HG03159 (cell line): ENCODE results near the gene SLC36A1.
A peak's percentile ranks its signal among the peaks of the same experiment; 100 is the strongest.
"Not testable (repeated sequence)": the region's sequence is repeated elsewhere in the genome, so short reads cannot be mapped to it uniquely, and the experiment has no call there.

Experiments used
- ATAC-seq: cut with Tn5 transposase; IDR thresholded peaks from one replicate; pipeline ENCODE4 v1.9.1; 2021; ENCODE audit warnings: mild to moderate bottlenecking, moderate library complexity; ENCODE audit not compliant: unreplicated experiment

Gene SLC36A1

DNA sequence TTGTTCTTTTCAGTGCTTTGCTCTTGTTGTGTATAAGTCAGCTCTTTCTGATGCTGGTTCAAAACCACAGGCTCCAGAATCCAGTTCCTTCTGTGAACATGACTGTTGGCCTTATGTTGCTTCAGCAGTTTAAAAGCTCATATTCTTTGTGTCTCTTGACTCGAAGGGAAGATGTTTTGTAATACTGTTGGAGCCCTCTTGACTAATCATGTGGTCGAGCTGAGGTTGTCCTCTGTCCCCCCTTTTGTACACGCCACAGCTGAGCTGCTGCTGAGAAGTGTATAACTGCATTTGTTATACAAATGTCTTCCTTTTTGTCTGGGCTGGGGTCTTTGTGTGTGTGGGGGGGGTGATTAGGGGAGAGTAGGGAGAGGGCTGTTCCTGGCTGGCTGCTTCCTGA is 35.8 kb downstream of the SLC36A1 start:
- no peak for ATAC-seq

DNA sequence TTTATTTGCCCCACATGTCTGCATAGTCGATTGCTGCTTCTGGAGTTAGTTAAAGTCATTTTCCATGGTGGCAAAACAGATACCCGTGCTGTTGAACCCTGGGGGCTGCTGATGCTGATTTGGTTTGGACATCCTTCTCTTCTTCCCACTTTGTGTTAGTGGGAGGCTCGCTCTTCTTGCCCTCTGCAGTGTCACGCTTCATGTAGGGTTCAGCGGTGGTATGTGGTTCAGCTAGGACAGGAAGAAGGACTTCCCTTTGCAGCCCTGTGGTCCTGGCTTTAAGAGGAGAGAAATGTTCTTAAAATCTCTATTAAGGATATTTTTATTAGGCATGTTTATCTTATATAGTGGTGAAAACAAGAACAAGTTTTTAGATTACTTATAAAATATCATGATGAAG is 36.2 kb downstream of the SLC36A1 start:
- ATAC-seq = no peak

DNA sequence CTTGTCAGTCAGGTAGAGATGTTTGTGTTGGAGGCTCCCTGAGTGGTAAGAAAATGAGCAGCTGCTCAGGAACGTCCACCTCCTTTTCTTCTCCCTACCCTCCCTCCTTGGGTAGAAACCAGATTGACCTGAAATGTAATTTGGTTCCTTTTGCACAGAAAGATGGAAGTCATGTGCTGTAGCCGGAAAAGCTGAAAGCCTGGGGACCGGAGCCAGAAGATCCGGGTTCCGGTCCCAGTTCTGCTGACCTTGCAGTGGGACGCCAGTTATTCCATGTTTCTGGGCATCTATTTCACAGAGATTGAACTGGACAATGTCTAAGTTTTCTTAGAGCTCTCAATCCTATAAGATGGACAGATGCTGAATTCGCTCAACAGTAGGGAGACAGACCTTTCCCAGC is 40.1 kb downstream of the SLC36A1 start:
- ATAC-seq = no peak

DNA sequence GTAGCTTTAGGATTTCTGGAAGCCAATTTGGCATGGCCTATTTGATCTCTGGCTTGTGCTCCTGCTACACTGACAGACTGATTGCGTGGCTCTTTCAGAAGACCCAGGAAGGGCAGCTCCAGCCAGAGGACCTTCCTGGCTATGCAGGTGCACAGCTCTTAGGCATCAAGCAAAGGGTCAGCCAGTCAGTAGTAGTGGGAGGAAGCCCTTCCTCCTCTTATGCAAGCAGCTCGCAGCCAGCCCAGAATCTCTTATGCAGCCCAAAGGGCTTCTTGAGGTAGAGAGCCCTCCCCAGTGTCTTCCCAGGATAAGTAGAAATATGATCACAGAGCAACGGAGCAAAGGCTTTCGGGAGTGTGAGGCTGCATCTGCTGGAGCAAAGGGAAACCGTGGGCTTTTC is 43.2 kb downstream of the SLC36A1 start:
- no peak for ATAC-seq

DNA sequence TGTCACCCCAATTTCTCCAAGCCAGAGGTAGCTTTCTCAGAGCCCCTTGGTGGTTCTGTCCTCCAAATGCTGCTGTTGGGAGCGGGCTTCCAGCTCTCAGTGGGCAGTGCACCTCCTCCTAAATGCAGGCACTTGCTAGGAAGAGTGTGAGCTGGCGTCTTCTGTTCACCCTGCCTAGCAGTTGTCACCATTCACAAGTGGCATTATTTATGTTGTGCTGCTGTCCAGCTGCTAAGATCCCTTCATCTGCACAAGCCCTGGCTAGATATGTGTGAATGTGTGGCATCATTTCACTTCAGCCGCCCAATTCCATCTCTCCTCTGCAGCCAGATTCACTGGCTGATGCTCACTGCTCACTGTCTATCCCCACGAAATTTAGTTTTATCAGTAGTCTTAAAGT is 43.7 kb downstream of the SLC36A1 start:
- no peak for ATAC-seq

DNA sequence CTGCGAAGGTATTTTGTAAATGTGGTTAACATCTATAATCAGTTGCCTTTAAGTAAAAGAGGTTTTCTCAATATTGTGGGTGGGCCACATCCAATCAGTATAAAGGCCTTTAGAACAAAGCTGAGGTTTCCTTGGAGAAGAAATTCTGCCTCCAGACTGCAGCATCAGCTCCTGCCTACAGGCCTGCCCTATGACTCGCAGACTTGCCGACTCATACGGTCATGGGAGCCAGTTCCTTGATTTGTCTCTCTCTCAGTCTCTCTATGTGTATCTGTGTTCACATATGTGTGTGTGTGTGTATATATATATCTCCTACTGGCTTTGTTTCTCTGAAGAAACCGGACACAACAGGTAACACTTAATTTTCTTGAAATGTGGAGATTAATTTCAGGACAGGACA is 45.3 kb downstream of the SLC36A1 start:
- no peak for ATAC-seq

DNA sequence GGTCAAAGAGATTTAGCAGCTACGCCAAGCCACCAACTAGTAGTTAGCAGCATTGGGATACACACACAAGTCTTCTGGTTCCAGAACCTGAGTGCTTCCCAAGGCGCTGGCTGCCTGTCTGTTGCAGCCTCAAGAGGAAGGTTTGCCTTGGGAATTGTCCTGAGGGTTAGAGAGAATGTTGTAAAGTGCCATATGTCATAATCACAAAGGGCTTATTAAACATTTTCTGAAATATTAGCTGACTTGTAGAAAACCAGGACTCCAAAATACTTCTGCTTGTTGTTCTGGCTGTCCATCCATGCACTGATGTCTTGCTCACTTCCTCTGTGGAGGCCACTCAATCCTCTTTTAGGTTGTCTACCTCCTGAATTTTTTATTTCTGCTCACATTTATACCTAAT is 46.3 kb downstream of the SLC36A1 start:
- ATAC-seq = no peak

DNA sequence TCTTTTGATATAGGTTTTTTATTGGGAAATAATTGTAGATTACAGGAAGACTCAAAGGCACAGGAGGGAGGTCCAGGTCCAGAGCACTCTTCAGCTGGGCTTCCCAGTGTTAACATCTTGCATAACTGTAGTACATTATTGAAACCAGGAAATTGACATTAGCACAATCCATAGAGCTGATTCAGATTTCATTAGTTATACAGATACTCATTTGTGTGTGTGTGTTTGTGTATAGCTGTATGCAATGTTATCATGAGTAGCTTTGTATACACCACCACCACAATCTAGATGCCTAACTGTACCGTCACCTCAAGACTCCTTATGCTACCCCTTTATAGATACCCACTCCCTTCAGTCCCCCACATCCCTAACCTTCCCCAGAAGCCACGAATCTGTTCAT is 47.9 kb downstream of the SLC36A1 start:
- no peak for ATAC-seq

DNA sequence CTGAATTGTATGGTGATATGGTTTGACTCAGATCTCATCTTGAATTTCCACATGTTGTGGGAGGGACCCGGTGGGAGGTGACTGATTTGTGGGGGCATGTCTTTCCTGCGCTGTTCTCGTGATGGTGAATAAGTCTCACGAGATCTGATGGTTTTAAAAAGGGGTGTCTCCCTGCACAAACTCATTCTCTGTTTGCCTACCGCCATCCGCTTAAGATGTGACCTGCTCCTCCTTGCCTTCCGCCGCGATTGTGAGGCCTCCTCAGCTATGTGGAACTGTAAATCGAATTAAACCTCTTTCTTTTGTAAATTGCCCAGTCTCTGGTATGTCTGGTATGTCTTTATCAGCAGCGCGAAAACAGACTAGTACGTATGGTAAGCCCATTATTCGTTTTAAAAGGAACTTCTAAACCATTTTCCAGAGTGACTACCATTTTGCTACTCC is 48.7 kb downstream of the SLC36A1 start:
- ATAC-seq = no peak

DNA sequence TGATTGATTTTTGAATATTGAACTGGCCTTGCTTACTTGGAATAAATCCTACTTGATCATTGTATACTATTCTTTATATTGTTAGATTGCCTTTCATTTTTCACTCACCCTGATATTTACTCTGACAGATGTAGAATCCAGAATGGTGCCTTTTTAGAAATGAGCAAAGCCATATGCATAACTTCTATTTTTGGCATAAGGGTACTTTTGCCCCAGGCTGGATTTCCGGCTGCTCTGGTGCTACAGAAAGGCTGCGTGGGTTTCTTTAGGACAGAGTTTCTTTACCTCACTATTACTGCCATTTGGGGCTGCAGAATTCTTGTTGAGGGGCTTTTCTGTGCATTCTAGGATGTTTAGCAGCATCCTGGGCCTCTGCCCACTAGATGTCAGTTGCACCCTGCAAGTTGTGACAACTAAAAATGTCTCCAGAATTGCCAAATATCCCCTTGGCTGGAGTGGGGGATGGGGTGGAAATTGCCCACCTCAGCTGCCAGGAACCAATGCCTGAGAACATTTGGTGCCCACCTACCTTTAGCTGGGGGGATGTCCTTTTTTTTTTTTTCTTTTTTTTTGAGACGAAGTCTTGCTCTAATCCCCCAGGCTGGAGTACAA is 50.1 kb downstream of the SLC36A1 start:
- ATAC-seq = no peak

DNA sequence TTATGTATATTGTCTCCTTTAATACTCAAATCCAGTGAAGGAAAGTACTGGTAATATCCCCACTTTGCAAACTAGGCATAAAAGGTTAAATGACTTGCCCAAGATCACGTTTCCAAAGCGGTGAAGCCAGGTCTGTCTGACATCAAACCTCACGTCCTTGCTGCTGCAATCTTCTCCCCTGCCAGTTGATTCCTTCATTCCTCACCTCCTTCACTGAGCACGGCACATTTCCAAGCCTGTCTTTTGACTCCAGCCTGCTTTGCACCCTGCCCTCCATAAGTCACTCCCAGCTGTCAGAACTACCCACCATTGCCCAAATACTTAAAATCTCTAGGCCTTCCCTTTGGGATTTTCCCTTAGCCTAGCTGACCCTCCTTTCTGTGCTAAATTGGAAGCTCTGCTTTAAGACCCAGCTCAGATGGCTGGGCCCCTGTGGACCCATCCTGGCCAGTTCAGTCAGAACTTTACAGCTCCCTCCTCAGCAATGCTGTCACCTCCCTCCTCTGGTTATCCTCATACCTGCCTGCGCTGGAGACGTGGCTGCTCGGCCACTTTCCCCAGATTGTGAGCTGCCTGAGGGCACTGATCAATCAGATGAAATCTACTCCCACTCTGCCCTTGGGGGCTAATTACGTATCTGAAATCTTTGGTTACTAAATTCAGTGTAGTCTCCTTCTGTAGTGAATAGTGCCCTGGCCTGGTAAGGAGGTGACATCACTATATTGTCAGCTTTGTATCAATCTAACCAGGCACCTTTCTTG is 51.2 kb downstream of the SLC36A1 start:
- ATAC-seq = no peak

DNA sequence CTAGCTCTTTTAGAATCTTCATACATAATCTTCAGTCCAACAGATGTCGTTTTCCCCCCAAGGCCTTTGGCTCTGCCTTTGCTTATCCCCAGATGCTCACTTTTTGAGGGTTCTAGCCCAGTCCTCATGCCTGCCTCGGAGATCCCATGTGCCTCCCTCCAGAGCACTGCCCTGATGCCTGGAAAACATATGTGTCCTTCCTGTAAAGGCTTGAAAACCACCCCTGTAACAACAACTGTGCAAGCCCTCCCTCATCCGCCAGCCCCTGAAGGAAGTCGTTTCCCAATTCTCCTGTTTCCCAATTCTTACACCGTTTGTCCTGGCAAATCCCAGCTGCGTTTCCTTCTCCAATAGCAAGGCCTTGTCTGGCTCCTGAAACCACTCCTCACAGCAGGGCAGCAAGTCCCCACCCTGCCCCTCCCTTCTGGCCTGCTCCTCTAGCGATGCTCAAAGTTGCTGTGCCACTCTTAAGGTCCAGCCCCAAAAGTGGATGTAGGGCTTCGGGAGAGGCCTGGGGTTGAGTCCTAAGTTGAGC is 52.2 kb downstream of the SLC36A1 start:
- no peak for ATAC-seq

DNA sequence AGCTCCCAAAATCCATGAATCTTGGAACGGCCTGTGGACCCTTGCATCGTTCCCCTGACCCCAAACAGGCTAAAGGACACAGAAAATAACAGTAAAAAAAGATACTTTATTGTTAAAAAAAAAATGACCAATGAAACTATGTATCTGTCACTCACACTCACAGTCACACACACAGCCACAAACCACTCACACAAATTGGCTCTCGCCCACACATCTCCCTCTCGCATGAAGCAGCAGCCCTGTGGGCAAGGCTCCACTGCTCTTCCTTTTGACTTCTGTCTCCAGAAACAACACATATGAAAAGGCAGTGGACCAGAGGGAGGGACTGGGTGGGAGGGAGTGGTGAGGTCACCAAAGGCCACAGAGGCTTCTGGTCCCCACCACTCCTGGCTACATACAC is 56.6 kb downstream of the SLC36A1 start:
- ATAC-seq = no peak

DNA sequence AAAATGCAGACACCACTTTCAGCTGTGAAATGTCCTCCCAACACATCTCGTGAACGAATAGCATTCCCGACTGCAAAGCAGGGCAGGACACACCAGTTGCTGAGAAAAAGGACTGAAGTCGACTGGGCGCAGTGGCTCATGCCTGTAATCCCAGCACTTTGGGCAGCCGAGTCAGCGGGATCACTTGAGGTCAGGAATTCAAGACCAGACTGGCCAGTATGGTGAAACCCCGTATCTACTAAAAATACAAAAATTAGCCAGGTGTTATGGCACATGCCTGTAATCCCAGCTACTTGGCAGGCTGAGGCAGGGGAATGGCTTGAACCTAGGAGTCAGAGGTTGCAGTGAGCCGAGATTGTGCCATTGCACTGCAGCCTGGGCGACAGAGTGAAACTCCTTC is 60.9 kb downstream of the SLC36A1 start:
- ATAC-seq = not testable (repeated sequence)

DNA sequence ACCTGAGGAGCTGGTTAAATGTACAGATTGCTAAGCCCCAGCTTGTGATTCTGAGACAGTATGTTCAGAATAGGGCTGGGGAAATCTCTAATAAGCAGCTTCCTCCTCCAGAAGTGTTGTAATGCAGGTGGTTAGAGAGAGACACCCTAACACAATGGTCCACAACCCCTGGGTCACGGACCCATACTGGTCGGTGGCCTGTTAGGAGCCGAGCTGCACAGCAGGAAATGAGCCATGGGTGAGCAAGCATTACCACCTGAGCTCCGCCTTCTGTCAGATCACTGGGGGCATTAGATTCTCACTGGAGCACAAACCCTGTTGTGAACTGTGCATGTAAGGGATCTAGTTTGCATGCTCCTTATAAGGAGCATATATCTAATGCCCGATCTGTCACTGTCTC is 61.8 kb downstream of the SLC36A1 start:
- ATAC-seq = no peak

DNA sequence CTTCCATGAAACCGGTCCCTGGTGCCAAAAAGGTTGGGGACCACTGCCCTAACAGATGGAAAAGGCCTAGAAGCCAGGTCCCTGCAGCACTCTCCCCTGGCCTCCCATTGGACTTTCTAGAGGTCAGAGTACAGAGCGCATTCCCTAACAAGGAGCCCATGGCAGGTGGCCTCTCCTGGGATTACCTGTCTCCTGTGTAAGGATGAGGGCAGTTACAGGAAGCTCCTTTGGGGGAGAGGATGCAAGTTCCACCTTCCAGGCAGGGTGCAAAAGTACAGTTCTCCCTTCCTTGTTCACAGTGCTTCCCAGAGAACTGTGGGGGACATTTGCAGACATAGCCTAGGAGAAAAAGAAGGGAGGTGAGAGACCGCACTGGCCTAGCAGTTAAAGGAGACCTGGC is 62.4 kb downstream of the SLC36A1 start:
- no peak for ATAC-seq

DNA sequence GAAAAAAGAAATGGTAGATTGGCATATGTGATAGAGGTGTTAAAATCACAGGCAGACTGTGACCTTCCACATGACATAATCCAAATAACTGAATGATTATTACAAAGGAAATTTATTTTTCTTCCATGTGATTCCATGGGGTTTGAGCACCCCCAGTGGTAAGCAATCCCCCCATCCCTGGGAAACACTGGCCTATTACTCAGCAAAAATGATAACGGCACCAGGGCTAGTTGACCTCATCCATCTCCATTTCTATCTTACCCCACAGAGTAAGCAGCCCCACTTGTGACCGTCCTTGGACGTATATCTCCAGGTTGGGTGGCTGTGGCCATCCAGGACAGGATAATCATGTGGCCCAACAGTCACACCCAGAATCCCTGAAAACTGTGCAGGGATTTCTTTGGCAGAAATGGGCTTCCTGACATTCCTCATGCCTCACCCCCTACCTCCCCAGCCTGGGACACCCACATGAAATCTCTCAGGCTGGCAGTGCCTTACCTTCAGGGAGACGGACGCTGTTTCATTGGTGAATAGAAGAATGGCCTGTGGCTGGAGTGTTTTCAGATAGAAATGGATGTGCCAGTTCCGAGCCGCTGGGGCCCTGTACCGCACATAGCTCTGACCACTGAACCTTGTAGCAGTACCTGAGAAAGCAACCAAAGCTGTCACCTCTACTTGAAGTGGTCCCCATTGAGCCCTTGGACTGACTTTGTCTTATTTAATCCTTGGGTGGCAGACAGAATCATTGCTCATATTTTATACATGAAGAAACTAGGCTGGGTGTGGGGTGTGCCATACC is 69.9 kb downstream of the SLC36A1 start:
- ATAC-seq = no peak

DNA sequence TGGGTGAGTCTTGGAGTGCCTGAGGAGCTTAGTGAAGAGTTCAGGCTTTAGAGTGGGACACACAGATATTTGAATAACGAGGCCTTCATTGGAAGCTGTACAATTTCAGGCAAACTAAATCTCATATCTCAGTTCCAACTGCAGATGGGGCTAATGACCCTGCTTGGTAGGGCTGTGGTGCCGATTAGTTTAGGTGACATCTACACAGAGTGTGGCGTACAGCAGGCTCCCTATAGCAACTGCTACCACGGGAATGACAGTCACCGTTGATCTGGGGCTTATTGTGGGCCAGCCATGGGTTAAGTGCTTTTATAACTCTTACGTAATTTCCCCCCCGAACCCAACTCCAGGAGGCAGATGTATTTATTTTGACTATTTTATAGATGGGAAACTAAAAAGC is 72.9 kb downstream of the SLC36A1 start:
- ATAC-seq = no peak

DNA sequence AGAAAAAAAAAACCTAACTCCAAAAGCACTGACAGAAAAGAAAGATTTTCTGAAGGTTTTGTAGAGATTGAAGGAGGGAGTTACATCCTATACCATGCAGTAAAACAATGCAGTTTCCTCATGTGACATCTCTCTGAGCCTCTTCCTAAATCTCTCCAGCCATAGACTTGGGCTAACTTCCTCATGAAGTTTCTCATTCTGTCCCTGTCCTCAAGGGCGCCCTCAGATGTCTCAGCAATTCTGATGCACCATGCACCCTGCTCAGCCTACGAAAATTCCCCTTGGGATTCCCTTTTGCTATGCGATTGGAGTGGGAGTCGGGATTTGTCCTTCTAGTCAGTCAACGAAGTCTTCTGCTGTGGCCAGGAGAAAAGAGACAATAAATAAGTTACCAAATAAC is 74.8 kb downstream of the SLC36A1 start:
- ATAC-seq = no peak

DNA sequence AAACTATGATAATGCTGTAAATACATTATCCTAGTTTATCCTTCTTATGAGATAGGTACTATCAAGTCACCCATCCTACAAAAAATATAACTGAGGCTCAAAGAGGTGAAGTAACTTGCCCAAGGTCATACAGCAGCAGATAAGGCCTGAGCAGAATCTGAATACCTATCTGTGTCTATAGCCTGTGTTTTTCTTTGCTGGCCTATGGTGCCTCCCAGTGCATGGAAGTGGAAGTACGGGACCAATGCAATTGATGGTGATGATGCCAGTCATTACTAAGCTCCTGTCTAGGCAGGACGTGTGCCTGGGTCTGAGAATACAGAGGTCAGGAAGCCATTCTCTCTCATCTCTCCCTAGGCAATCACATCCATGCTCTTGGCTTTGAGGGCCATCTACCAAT is 75.9 kb downstream of the SLC36A1 start:
- peak; percentile 95 for ATAC-seq

DNA sequence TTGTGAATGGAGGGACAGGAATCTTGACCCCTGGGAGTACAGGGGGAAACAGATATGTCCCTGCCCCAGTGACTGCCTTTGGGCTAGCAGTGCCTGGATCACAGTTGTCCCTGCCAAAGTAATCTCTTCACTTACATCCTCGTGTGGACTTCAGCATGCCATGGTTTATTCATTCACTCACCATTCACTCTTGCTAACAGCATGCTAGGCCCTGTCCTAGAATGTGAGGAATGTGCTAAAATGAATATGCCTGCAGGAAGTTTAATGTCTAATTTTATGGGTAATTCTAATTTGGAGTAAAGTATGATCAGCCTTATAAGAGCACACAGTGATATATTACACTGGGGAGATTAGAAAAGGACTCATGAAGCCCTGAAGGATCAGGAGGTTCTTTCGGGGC is 80.8 kb downstream of the SLC36A1 start:
- no peak for ATAC-seq

DNA sequence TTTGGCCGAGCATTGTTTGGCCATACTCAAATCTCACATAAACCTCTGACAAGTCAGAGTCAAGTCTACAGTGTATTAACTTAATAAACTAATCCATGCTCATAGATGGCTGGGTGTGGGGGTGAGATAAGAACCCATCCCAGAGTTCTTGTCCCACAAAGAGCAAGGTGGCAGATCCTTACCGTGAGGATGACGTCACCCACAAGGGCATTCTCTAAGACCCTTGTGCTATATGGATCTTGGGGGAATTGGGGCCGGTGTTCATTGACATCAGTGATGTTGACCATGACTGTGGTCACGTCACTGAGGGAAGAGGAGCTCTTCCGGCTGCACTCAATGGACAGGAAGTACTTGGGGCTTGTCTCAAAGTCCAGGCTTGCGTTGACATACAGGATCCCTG is 81.6 kb downstream of the SLC36A1 start:
- ATAC-seq = no peak
